Suprapubic skin (tissue), 4 donors: ENCODE results near the gene CCDC70. TPM values are rescaled to one million over a fixed set of nuclear protein-coding genes. Genes with fewer than 3 reads are reported as not detected.
"Not testable (repeated sequence)": the region's sequence is repeated elsewhere in the genome, so short reads cannot be mapped to it uniquely, and the experiment has no call there.

Source experiments
- DNase-seq, 2 donors: peaks; one replicate each; pipeline ENCODE4 v3.0.0-alpha.2; 2019; ENCODE audit warnings: low spot score in 2 of 2
- H3K27ac ChIP-seq: fragments of 200-600 bp; sonication (generic); one replicate; pipeline ENCODE4 v1.5.1; 2019
- H3K27me3 ChIP-seq: fragments of 200-600 bp; sonication (generic); one replicate; pipeline ENCODE4 v1.5.1; 2019
- H3K36me3 ChIP-seq: fragments of 200-600 bp; sonication (generic); one replicate; pipeline ENCODE4 v1.5.1; 2019
- H3K4me1 ChIP-seq: fragments of 200-600 bp; sonication (generic); one replicate; pipeline ENCODE4 v1.5.1; 2019
- H3K4me3 ChIP-seq: fragments of 200-600 bp; sonication (generic); one replicate; pipeline ENCODE4 v1.5.1; 2019; ENCODE audit warnings: mild to moderate bottlenecking
- H3K9me3 ChIP-seq: fragments of 200-600 bp; sonication (generic); one replicate; pipeline ENCODE4 v1.5.1; 2019
- EP300 ChIP-seq: sonication (generic); formaldehyde crosslinking; IDR thresholded peaks from one replicate; pipeline ENCODE4 v1.6.1; 2017; ENCODE audit warnings: antibody characterized with exemption
- POLR2A ChIP-seq, 2 donors: fragments of 450-650 bp; IDR thresholded peaks; one replicate each; pipeline ENCODE4 v1.6.1; 2017; ENCODE audit warnings: antibody characterized with exemption in 2 of 2, mild to moderate bottlenecking in 2 of 2, moderate library complexity in 2 of 2
- POLR2AphosphoS5 ChIP-seq, 3 donors: sonication (generic); formaldehyde crosslinking; IDR thresholded peaks; one replicate each; pipeline ENCODE4 v1.6.1; 2017; ENCODE audit warnings: antibody characterized with exemption in 3 of 3
- WGBS: methylation state at CpG from one replicate; pipeline ENCODE4 v1.1.5; 2018; 5-methylcytosine and 5-hydroxymethylcytosine counted together
- total RNA-seq, 4 donors: library from RNA; depleted of rRNA; stranded (reverse); fragments of >200 nt; gene quantifications; one replicate each; pipeline ENCODE4 v1.1.0, GENCODE V29; 2016
- TF ChIP-seq, protein P1 (sequence below), 2 donors: fragments of 200-600 bp in 1 of 2; fragments of 450-650 bp in 1 of 2; sonication (generic) in 1 of 2; IDR thresholded peaks; one replicate each; pipeline ENCODE4 v1.5.1; 2016 to 2019; ENCODE audit warnings: antibody characterized with exemption in 2 of 2, mild to moderate bottlenecking in 1 of 2, moderate library complexity in 1 of 2

The CCDC70 gene
- total RNA-seq, 4 donors from 2014 or later: not detected

DNA sequence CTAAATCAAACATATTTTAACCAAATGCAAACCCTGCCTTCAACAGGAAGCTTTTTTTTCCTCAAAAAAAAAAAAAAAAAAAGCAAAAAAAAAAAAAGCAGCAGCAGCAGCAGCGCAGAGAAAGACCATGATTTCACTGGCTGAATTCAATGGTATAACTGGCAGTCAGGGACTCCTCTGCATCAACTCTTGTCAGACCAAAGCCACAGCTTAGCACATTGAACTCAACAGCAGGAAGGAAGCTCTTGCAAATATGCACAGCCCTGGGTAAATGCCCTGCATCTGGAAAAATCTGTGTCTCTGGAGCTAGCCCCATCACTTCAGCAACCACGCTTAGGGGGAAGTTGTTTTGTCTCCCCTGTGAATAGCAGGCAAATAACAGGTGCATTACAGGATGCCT lies 40.2 kb upstream of the CCDC70 start:
- no peak overlapping the region for H3K4me3 ChIP-seq
- H3K27ac ChIP-seq: no peak overlapping the region
- 53% methylated on average over 2 of the region's 2 CpGs for WGBS
- DNase-seq: no peak
- no peaks in the 10 kb centered on the region for H3K27me3 ChIP-seq
- TF ChIP-seq POLR2AphosphoS5 (IDR thresholded peaks at IDR 0.05) (no peak), EP300 (no peak), POLR2A (IDR thresholded peaks at IDR 0.05) (no peak)
- TF ChIP-seq, protein P1, sequence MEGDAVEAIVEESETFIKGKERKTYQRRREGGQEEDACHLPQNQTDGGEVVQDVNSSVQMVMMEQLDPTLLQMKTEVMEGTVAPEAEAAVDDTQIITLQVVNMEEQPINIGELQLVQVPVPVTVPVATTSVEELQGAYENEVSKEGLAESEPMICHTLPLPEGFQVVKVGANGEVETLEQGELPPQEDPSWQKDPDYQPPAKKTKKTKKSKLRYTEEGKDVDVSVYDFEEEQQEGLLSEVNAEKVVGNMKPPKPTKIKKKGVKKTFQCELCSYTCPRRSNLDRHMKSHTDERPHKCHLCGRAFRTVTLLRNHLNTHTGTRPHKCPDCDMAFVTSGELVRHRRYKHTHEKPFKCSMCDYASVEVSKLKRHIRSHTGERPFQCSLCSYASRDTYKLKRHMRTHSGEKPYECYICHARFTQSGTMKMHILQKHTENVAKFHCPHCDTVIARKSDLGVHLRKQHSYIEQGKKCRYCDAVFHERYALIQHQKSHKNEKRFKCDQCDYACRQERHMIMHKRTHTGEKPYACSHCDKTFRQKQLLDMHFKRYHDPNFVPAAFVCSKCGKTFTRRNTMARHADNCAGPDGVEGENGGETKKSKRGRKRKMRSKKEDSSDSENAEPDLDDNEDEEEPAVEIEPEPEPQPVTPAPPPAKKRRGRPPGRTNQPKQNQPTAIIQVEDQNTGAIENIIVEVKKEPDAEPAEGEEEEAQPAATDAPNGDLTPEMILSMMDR (IDR thresholded peaks at IDR 0.05): no peak
- no peaks in the 10 kb centered on the region for H3K9me3 ChIP-seq
- H3K36me3 ChIP-seq: no peaks in the 10 kb centered on the region
- peaks cover 16% of the 10 kb centered on the region for H3K4me1 ChIP-seq

DNA sequence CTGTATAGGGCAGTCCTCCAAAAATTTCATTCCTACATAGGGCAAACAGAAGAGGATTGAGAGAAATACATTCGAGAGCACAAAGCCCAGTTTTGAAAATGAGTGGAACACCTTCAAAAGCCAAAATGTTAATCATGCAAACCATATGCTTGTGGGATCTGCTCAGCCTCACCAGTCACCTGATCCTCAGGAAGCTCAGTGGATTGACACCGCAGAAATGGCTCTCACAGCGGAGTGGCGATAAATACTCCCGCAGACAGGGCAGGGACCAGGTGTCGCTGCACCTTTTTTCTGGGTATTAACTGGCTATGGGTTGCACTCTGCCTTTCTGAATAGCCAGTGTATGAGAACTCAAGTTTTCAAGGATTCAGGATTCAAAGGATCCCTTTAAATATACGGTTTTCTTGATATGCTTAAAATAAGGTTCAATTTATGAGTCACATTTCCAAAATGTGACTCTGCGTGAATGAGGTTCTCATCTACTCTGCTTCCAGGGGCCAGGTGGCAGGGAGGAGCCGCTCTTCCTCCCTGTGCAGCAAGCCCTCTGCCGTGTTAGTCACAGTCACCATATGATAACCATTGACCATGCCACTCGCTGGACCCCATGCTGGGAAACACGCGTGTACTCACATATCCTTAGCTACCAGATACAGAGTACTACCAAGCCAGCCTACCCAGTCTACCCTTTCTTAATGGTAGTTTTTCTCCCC lies 39.5 kb upstream of the CCDC70 start:
- no peak for DNase-seq
- no peak overlapping the region for H3K4me3 ChIP-seq

DNA sequence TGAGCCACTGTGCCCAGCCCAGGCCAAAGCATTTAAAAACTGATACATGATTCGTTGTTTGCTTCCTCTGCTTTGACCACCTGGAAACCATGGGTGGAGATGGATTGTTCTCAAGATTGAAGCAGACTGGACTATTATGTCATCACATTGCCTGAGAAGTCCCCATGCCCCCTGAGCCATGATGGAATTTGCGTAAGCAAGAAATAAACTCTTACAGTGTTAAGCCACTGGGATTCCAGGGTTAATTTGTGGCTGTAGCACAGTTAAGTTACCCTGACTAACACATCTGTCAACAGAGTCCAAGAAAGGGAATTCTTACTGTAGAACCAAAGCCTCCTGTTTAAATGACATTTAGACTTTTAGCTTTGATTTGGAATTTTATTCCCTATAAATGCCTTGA lies 38.4 kb upstream of the CCDC70 start:
- Histone ChIP-seq H3K27me3 (no peaks in the 10 kb centered on the region), H3K36me3 (no peaks in the 10 kb centered on the region), H3K9me3 (no peaks in the 10 kb centered on the region), H3K27ac (no peak overlapping the region), H3K4me3 (no peak overlapping the region), H3K4me1 (peaks cover 17% of the 10 kb centered on the region)
- TF ChIP-seq, protein P1 (IDR thresholded peaks at IDR 0.05): no peak
- no peak for TF ChIP-seq POLR2AphosphoS5 (IDR thresholded peaks at IDR 0.05)
- WGBS: 87% methylated on average over 2 of the region's 2 CpGs
- no peak for DNase-seq

More for the DNA sequence above, 39.5 kb upstream of the CCDC70 start:
- WGBS: 75% methylated on average over 13 of the region's 13 CpGs
- TF ChIP-seq EP300: no peak
- TF ChIP-seq POLR2AphosphoS5 (IDR thresholded peaks at IDR 0.05): no peak
- TF ChIP-seq POLR2A (IDR thresholded peaks at IDR 0.05): no peak
- TF ChIP-seq, protein P1 (IDR thresholded peaks at IDR 0.05): no peak
- Histone ChIP-seq H3K36me3 (no peaks in the 10 kb centered on the region), H3K27me3 (no peaks in the 10 kb centered on the region), H3K27ac (no peak overlapping the region), H3K9me3 (no peaks in the 10 kb centered on the region), H3K4me1 (peaks cover 16% of the 10 kb centered on the region)

DNA sequence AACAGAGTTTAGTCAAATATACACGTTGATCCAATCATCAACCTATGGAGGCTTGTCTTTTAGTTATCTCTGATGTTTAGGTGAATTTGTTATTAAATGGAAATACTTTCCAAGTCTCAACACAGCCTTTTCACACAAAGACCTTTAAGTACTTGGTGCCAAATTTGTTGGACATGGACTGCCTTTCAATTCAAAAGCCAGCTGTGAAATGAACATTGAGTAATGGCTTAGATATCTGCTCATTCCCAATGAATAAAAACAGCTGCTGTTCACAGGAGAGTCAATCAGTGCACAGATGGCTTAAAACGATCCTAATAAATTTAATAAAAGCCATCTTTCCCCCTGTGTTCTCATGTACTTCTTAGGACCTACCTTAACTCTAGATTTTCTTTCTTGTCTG lies 37.9 kb upstream of the CCDC70 start:
- Histone ChIP-seq H3K27ac (no peak overlapping the region), H3K27me3 (no peaks in the 10 kb centered on the region), H3K4me3 (no peak overlapping the region), H3K9me3 (no peaks in the 10 kb centered on the region), H3K4me1 (peaks cover 17% of the 10 kb centered on the region), H3K36me3 (no peaks in the 10 kb centered on the region)
- no peak for DNase-seq
- TF ChIP-seq, protein P1 (IDR thresholded peaks at IDR 0.05): no peak
- no peak for TF ChIP-seq EP300
- TF ChIP-seq POLR2AphosphoS5 (IDR thresholded peaks at IDR 0.05): no peak
- TF ChIP-seq POLR2A (IDR thresholded peaks at IDR 0.05): no peak
- WGBS: 66% methylated on average over 2 of the region's 2 CpGs

DNA sequence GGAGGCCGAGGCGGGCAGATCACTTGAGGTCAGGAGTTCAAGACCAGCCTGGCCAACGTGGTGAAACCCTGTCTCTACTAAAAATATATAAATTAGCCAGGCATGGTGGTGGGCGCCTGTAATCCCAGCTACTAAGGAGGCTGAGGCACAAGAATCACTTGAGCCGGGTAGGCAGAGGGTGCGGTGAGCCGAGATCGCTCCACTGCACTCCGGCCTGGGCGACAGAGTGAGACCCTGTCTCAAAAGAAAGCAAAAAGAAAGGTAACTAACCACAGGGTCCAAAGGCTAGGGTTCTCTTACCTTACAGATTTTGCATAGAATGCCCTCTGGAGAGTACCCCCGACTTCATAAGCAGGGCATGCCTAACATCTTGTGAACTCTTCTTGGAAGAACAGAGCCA lies 37.1 kb upstream of the CCDC70 start:
- H3K4me1 ChIP-seq: peaks cover 13% of the 10 kb centered on the region
- DNase-seq, H3K27me3 ChIP-seq, H3K4me3 ChIP-seq, H3K27ac ChIP-seq, H3K36me3 ChIP-seq, H3K9me3 ChIP-seq: not testable (repeated sequence)
- 79% methylated on average over 10 of the region's 11 CpGs for WGBS

DNA sequence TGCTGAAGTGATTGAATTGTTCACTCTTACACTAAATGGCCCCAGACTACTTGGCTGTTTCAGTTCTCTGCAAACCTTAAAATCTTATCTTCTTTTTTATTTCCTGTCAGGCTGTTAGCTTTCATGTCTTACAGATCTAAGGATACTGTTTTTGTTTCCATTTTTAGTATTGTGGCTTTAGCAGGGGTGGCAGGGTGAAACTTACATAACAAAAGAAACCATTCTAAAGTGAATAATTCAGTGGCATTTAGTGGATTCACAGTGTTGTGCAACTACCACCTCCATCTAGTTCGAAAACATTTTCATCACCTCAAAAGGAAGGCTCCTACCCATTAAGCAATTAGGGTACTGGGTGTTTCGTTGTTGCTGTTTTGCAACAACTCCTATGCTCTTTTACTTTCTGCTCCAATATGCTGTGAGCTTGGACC lies 36.6 kb upstream of the CCDC70 start:
- Histone ChIP-seq H3K4me3 (no peak overlapping the region), H3K36me3 (no peaks in the 10 kb centered on the region), H3K4me1 (peaks cover 13% of the 10 kb centered on the region), H3K9me3 (no peaks in the 10 kb centered on the region), H3K27me3 (no peaks in the 10 kb centered on the region), H3K27ac (no peak overlapping the region)
- 76% methylated on average over 2 of the region's 2 CpGs for WGBS
- no peak for DNase-seq
- TF ChIP-seq, protein P1 (IDR thresholded peaks at IDR 0.05): no peak
- TF ChIP-seq EP300 (no peak), POLR2A (IDR thresholded peaks at IDR 0.05) (no peak), POLR2AphosphoS5 (IDR thresholded peaks at IDR 0.05) (no peak)
